Common myeloid progenitor, CD34-positive (primary cell): Measurements from ENCODE around the gene PNKD.

Source experiments
- CTCF ChIA-PET: fragments of 350-600 bp; sonication (Branson Sonifier 250); formaldehyde crosslinking; loops from one replicate; lab custom pipeline; 2021; ENCODE audit warnings: antibody characterized with exemption; lab: Charles Lee
- POLR2A ChIA-PET: fragments of 350-600 bp; sonication (Branson Sonifier 250); formaldehyde crosslinking; loops from one replicate; lab custom pipeline; 2021; ENCODE audit warnings: antibody characterized with exemption; lab: Charles Lee
- DNase-seq, 3 donors: peaks; one replicate each; pipeline versions ENCODE4 v3.0.0 to v3.0.0-alpha.2; 2013
- H3K27ac ChIP-seq, 2 experiments: 1 replicate in 1 of 2; 2 replicates in 1 of 2; pipeline ENCODE4 v1.7.0; 2013; ENCODE audit warnings: inconsistent platforms in 2 of 2, low read length in 2 of 2, mild to moderate bottlenecking in 2 of 2, low read depth in 1 of 2, moderate library complexity in 1 of 2; ENCODE audit not compliant: severe bottlenecking in 2 of 2, insufficient read depth in 1 of 2, poor library complexity in 1 of 2
- H3K27me3 ChIP-seq, 5 experiments: replicated peaks in 2 of 5; 1 replicate in 3 of 5; 2 replicates in 2 of 5; pipeline versions ENCODE4 v1.6.1 to v1.7.0; 2013; ENCODE audit warnings: low read length in 4 of 5, mild to moderate bottlenecking in 2 of 5, moderate library complexity in 2 of 5, inconsistent platforms in 1 of 5; ENCODE audit not compliant: insufficient read depth in 5 of 5, control insufficient read depth in 4 of 5
- H3K36me3 ChIP-seq, 4 experiments: 1 replicate in 2 of 4; 2 replicates in 2 of 4; pipeline versions ENCODE4 v1.6.1 to v1.7.0; 2013; ENCODE audit warnings: low read length in 3 of 4, control low read depth in 1 of 4, mild to moderate bottlenecking in 1 of 4; ENCODE audit not compliant: control insufficient read depth in 4 of 4, insufficient read depth in 4 of 4
- H3K4me1 ChIP-seq, 4 experiments: 1 replicate in 3 of 4; 2 replicates in 1 of 4; pipeline versions ENCODE4 v1.6.1 to v1.7.1; 2013; ENCODE audit warnings: low read length in 3 of 4, mild to moderate bottlenecking in 3 of 4, control low read depth in 1 of 4, inconsistent platforms in 1 of 4, moderate library complexity in 1 of 4; ENCODE audit not compliant: control insufficient read depth in 4 of 4, insufficient read depth in 4 of 4; ENCODE audit errors: control extremely low read depth in 1 of 4
- H3K4me3 ChIP-seq, 7 experiments: 1 replicate in 4 of 7; 2 replicates in 3 of 7; pipeline versions ENCODE4 v1.5.1 to v1.7.0; 2013; ENCODE audit warnings: mild to moderate bottlenecking in 7 of 7, low read length in 6 of 7, moderate library complexity in 6 of 7, inconsistent platforms in 2 of 7, low read depth in 2 of 7, control low read depth in 1 of 7; ENCODE audit not compliant: insufficient read depth in 4 of 7, control insufficient read depth in 1 of 7; ENCODE audit errors: extremely low read depth in 1 of 7
- H3K9me3 ChIP-seq, 5 experiments: 1 replicate in 4 of 5; 2 replicates in 1 of 5; pipeline versions ENCODE4 v1.6.1 to v1.7.1; 2013; ENCODE audit warnings: low read length in 4 of 5, mild to moderate bottlenecking in 2 of 5, inconsistent platforms in 1 of 5, low read depth in 1 of 5, moderate library complexity in 1 of 5; ENCODE audit not compliant: control insufficient read depth in 4 of 5, insufficient read depth in 2 of 5; ENCODE audit errors: control extremely low read depth in 1 of 5
- WGBS: methylation state at CpG from one replicate; pipeline ENCODE4 v1.1.5; 2013; ENCODE audit not compliant: insufficient coverage; 5-methylcytosine and 5-hydroxymethylcytosine counted together

Gene PNKD

GRCh38 chr2:218289639-218290315 is 19.5 kb downstream of the PNKD start:
- WGBS = 20% methylated on average over 3 of the region's 6 CpGs
- Histone ChIP-seq H3K36me3 (peaks cover 0 to 7% (median 0%) of the 10 kb centered on the region in 4 experiments), H3K4me3 (peak overlapping the region in 5 of 7 experiments; percentile 37 to 93 (median 87)), H3K4me1 (peaks cover 26 to 93% (median 83%) of the 10 kb centered on the region in 4 experiments), H3K27ac (peak overlapping the region; percentile 66 to 90), H3K27me3 (no peaks in the 10 kb centered on the region), H3K9me3 (no peaks in the 10 kb centered on the region)
- ChIA-PET POLR2A (interaction anchor here (0.6 to 1.3 kb wide), 2 partner anchors 58 to 106 kb away, joined by 3 read pairs; no protein-coding TSS in a partner anchor), CTCF (interaction anchor here (0.6 to 23.0 kb wide), 12 partner anchors 10 to 177 kb away, joined by 3 to 451 read pairs (median 6); partner anchors contain the start of genes AAMP, CATIP and PNKD)
- no peak for DNase-seq

- peak overlapping the region in 6 of 7 experiments; percentile 62 to 93 (median 84) for H3K4me3 ChIP-seq
- ChIA-PET POLR2A (interaction anchor here (0.6 to 1.3 kb wide), 7 partner anchors 18 to 378 kb away, joined by 3 to 4 read pairs (median 3); partner anchors contain the start of genes AAMP and PNKD), CTCF (interaction anchor here (0.6 to 23.0 kb wide), 16 partner anchors 9 to 355 kb away, joined by 3 to 451 read pairs (median 6); partner anchors contain the start of genes AAMP, CATIP and PNKD)
- peak; percentile 59 to 86 (median 77) for DNase-seq
- no peaks in the 10 kb centered on the region for H3K9me3 ChIP-seq
- 32% methylated on average over 12 of the region's 12 CpGs for WGBS
- H3K27ac ChIP-seq = peak overlapping the region; percentile 66 to 90
- peaks cover 0 to 1% (median 0%) of the 10 kb centered on the region in 4 experiments for H3K36me3 ChIP-seq
- peaks cover 25 to 85% (median 76%) of the 10 kb centered on the region in 4 experiments for H3K4me1 ChIP-seq
- H3K27me3 ChIP-seq = no peaks in the 10 kb centered on the region
Measured at GRCh38 chr2:218290316-218291261, 20.3 kb downstream of the PNKD start.

- POLR2A ChIA-PET = interaction anchor here (0.6 to 1.8 kb wide), 8 partner anchors 13 to 417 kb away, joined by 3 to 8 read pairs (median 3); partner anchors contain the start of gene CTDSP1
- peak overlapping the region; percentile 66 to 90 for H3K27ac ChIP-seq
- WGBS = 22% methylated on average over 9 of the region's 12 CpGs
- no peaks in the 10 kb centered on the region for H3K27me3 ChIP-seq
- H3K36me3 ChIP-seq = no peaks in the 10 kb centered on the region
- CTCF ChIA-PET = interaction anchor here (0.7 to 23.0 kb wide), 14 partner anchors 8 to 354 kb away, joined by 3 to 451 read pairs (median 6); partner anchors contain the start of genes AAMP, ARPC2, CATIP and PNKD
- peak overlapping the region; percentile 62 to 93 (median 80) for H3K4me3 ChIP-seq
- H3K4me1 ChIP-seq = peaks cover 16 to 76% (median 67%) of the 10 kb centered on the region in 4 experiments
- H3K9me3 ChIP-seq = no peaks in the 10 kb centered on the region
- DNase-seq = peak in 2 of 3 donors; percentile 55 to 65
Measured at GRCh38 chr2:218291318-218292047, 21.2 kb downstream of the PNKD start.

DNA sequence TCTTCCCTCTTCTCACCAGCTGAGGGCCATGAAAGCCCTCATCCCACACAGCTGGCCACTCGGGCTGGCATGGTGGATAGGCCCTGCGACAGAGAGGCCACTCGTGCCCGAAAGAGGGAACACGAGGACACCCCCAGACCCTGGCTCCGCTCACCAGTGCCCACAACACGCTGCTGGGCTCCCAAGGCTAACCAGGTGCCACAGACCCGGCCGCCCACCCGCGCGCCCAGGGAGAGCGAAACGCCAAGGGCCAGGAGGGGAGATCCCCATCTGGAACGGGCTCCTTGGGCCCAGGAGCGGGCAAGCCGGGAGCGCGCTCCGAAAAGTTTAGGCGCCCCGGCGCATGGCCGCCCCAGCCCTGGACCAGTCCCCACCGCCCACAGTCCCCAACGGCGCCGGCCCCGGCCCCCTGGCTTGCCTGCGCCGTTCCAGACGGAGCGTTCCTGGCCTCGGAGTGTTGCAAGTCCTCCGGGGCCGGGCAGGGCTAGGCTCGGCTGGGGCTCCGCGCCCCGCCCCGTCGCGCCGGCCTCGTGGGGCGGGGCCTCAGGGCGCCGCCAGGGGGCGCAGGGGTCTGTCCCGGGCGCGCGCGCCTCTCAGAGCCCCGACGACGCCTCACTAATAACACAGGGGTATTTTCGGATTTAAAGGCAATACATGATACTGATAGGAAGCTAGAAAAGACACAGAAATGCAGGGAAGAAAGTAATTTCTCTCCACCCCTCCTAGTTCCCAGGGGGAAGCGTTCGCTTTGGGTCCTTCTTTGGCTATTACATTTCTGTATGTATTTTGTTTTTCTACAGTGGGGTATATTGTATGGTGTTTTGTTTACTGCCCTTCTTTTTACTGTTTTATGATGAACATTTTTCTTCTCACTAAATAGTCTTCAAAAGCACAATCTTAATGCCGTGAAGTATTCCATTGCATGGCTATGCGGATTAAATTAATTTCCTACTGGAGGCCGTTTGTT is 22.0 kb downstream of the PNKD start, which contains the start of gene TMBIM1:
TSS of gene TMBIM1 (minus strand) at position 456 of the 967 bp plus-strand sequence. CDS start 10,362 bp downstream, outside the sequence.
- DNase-seq = peak; percentile 61 to 82 (median 82)
- H3K27ac ChIP-seq = peak within 1 kb of the TSS; percentile 66 to 90
- CTCF ChIA-PET = interaction anchor here (0.6 to 23.0 kb wide), 13 partner anchors 11 to 356 kb away, joined by 3 to 451 read pairs (median 5); partner anchors contain the start of genes AAMP, ARPC2, CATIP and PNKD
- under 1% methylated on average over 42 of the region's 63 CpGs for WGBS
- H3K9me3 ChIP-seq = no peaks in the 10 kb centered on the region
- H3K36me3 ChIP-seq = no peaks in the 10 kb centered on the region
- peaks cover 15 to 67% (median 59%) of the 10 kb centered on the region in 4 experiments for H3K4me1 ChIP-seq
- H3K27me3 ChIP-seq = no peaks in the 10 kb centered on the region
- POLR2A ChIA-PET = interaction anchor here (0.6 to 1.8 kb wide), 5 partner anchors 12 to 416 kb away, joined by 3 to 8 read pairs (median 3); partner anchors contain the start of gene CTDSP1
- H3K4me3 ChIP-seq = peak within 1 kb of the TSS; percentile 62 to 93 (median 80)

GRCh38 chr2:218293715-218294429 is 23.6 kb downstream of the PNKD start:
- Histone ChIP-seq H3K9me3 (no peaks in the 10 kb centered on the region), H3K4me1 (peaks cover 12 to 54% (median 44%) of the 10 kb centered on the region in 4 experiments), H3K4me3 (no peak overlapping the region), H3K27ac (no peak overlapping the region), H3K27me3 (no peaks in the 10 kb centered on the region), H3K36me3 (no peaks in the 10 kb centered on the region)
- CTCF ChIA-PET = interaction anchor here (0.7 to 23.0 kb wide), 12 partner anchors 9 to 354 kb away, joined by 3 to 451 read pairs (median 4); partner anchors contain the start of genes AAMP, CATIP and PNKD
- DNase-seq = peak in 2 of 3 donors; percentile 31 to 44
- WGBS = 54% methylated on average over 3 of the region's 5 CpGs
- POLR2A ChIA-PET = interaction anchor here (0.6 to 0.7 kb wide), 2 partner anchors 25 to 98 kb away, joined by 4 to 6 read pairs; no protein-coding TSS in a partner anchor
